ENCODE results near the gene ITGA6.
"Not testable (repeated sequence)": the region's sequence is repeated elsewhere in the genome, so short reads cannot be mapped to it uniquely, and the experiment has no call there.

The ITGA6 gene

GRCh38 chr2:172513935-172514586, 86.7 kb downstream of the ITGA6 start:
- DNase-seq (ENCODE audit: low read depth, low spot score): no peak

- DNase-seq (ENCODE audit: low read depth, low spot score): no peak
These were observed 88.9 kb downstream of the ITGA6 start for GRCh38 chr2:172516299-172516698.

DNA sequence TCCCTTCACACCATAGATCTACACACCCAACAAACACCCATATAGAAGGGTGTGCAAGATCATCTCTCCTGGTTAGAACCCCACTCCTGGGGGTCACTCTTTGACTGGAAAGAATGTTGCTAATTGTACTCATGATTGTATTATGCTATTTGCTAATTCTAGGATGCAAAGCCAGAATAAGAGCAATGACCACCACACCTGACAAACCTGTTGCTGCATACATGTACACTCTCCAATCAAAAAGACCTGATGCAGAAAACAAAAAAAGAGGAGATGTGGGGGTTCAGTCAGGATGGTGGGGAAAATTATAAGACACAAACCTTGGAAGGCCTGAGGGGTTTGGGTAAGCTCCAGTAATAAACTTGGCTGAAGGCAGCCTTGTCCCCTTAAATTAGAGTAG, 91.6 kb downstream of the ITGA6 start:
- no peak for DNase-seq (ENCODE audit: low read depth, low spot score)

- peak; percentile 43 for DNase-seq (ENCODE audit: low read depth, low spot score)
These were observed 98.2 kb downstream of the ITGA6 start for GRCh38 chr2:172525601-172526000.

DNA sequence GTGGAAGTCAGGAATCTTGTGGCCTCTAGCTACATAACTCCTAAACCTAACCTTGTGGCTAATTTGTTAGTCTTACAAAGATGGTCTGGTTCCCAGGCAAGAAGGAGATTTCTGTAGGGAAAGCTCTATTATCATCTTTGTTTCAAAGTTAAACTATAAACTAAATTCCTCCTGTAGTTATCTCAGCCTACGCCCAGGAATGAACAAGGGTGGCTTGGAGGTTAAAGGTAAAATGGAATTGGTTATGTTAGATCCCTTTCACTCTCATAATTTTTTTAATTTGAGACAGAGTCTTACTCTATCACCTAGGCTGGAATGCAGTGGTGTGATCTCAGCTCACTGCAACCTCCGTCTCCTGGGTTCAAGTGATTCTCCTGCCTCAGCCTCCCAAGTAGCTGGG, 103.9 kb downstream of the ITGA6 start:
- no peak for DNase-seq (ENCODE audit: low read depth, low spot score)

GRCh38 chr2:172532461-172532860, 105.1 kb downstream of the ITGA6 start:
- DNase-seq (ENCODE audit: low read depth, low spot score): not testable (repeated sequence)

DNA sequence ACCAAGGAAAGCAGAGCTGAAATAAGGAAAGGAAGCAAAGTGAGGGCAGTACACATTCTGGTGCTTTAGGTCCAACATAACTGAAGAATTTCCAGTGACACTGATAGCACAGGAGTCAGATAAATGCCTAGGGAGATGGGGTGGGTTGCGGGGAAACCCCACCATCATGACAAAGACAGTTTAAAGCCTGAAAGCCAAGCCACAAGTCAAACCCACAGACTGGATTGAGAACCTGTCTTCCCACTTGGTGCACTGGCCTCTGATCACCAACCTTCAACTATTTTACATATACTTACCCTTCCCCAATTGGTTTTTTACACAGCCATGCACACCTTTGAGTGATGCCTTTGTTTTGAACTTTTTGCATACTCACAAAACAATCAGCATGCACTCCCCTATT, 106.3 kb downstream of the ITGA6 start:
- DNase-seq (ENCODE audit: low read depth, low spot score): no peak

DNA sequence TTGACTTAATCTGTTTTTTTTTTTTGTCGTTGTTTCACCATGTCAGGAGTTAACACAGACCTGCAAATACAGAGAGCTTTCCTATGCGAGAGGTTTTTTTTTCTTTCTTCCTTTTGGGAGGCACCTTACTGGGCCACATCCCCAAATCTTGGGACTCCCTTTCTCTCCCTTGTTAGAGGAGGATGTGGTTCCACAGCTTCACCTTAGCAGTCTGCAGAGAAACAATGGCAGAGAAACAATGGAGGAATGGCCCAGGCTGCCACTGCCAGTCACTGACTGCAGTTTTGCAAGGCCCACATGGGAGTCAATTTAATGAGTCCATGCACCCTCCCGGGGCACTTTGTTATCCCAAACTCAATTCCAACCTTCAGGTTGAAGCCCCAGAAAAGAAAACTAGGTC, 107.7 kb downstream of the ITGA6 start:
- no peak for DNase-seq (ENCODE audit: low read depth, low spot score)

DNA sequence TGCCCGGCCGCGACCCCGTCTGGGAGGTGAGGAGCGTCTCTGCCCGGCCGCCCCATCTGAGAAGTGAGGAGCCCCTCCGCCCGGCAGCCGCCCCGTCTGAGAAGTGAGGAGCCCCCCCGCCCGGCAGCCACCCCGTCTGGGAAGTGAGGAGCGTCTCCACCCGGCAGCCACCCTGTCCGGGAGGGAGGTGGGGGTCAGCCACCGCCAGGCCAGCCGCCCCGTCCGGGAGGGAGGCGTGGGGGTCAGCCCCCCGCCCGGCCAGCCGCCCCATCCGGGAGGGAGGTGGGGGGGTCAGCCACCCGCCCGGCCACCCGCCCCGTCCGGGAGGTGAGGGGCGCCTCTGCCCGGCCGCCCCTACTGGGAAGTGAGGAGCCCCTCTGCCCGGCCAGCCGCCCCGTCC, 110.5 kb downstream of the ITGA6 start:
- not testable (repeated sequence) for DNase-seq (ENCODE audit: low read depth, low spot score)

DNA sequence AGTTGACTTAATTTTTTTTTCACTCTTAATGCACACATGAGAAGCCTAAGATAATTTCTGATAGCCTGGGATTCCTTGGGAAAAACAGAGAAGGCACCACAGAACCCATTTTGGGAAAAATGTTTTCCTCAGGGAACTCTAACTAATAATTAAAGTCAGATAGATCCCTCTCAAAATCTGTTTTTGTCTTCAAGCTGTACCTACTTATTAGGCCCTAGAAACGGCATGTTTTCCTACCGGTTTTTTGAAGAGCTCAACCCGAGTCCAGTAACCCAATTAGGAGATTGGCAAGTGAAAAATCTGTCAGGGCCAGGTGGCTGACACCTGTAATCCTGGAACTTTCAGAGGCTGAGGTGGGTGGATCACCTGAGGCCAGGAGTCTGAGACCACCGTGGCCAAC, 112.4 kb downstream of the ITGA6 start:
- DNase-seq (ENCODE audit: low read depth, low spot score): no peak

DNA sequence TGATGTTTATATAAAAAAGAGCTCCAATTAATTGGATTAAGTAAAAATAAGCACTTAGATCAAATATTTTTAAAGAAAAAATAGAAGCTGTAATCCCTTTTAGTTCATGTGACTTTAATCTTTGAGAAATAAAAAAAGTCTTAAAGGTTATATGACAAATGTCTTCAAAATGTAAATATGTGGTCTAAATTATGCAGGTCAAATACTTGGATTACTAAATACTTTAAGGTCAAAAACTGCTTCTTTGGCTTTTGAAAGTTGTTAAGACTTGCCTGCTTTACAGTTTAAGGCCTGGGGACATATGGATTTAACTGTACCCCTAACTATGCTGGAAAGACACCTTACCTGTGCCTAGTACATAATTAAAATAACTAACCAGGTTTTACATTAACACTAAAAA, 113.0 kb downstream of the ITGA6 start:
- DNase-seq (ENCODE audit: low read depth, low spot score): no peak

DNA sequence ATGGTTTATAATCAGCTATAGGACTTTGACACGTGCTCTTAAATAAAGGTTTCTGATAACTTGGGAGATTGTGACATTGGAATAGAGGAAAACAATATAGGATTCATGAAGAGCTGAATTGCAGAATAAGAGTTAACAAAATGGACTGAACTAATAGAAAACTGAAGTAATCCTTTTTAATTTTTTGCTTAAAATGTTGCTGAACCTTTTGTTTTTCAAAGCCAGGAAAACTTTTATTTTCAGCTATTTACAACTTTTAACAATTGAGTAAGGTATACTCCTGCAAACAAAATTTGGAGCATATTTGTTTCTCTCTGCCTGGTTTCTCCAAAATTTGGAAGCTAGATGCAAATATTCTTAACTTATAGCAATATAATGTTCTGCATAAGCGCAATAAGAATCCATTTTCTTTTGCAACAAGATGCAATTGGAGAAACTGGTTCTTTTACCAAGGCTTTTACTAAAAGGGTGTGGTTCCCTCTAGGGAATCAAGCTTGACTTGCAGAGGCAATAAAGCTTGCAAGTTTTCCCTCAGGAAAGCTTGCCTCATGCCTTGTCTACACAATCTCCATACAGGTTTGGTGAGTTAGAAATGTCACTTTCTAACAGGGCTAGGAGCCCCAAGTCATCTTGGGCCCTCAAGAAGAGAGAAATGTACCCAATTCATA, 118.2 kb downstream of the ITGA6 start:
- no peak for DNase-seq (ENCODE audit: low read depth, low spot score)

GRCh38 chr2:172549131-172549530, 121.7 kb downstream of the ITGA6 start:
- no peak for DNase-seq (ENCODE audit: low read depth, low spot score)

DNA sequence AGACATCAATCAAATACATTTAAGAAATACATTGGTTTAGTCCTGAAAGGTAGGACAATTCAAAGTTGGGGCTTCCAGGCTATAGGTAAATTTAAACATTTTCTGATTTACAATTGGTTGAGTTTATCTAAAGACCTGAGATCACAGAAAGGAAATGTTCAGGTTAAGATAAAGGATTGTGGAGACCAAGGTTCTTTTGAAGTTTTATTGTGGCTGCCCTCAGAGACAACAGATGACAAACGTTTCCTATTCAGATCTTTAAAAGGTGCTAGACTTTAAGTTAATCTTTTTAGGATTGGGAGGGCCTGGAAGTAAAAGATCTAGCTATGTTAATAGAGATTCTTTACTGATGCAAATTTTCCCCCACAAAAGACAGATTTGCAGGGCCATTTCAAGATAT, 122.4 kb downstream of the ITGA6 start:
- not testable (repeated sequence) for DNase-seq (ENCODE audit: low read depth, low spot score)

- DNase-seq (ENCODE audit: low read depth, low spot score): no peak
These were observed 123.0 kb downstream of the ITGA6 start for GRCh38 chr2:172550419-172550818.

DNA sequence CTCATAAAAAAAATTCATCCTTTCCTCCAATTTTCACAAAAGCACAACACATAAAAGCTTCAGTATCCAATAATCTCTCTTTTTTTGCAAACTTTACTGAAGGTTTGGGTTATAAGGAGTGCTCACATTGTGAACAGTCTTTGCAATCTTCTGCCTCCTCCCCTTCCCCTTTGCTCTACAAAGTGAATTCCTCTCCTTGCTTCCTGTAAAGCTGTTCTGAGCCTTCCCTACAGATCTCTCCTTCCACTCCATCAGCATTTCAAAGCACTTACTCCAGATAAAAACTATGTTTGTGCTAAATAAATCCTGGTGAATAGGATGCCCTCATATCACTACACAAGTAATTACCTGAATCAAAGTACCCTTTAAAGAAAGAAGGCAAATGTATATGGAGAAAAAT, 123.9 kb downstream of the ITGA6 start:
- DNase-seq (ENCODE audit: low read depth, low spot score): no peak

DNA sequence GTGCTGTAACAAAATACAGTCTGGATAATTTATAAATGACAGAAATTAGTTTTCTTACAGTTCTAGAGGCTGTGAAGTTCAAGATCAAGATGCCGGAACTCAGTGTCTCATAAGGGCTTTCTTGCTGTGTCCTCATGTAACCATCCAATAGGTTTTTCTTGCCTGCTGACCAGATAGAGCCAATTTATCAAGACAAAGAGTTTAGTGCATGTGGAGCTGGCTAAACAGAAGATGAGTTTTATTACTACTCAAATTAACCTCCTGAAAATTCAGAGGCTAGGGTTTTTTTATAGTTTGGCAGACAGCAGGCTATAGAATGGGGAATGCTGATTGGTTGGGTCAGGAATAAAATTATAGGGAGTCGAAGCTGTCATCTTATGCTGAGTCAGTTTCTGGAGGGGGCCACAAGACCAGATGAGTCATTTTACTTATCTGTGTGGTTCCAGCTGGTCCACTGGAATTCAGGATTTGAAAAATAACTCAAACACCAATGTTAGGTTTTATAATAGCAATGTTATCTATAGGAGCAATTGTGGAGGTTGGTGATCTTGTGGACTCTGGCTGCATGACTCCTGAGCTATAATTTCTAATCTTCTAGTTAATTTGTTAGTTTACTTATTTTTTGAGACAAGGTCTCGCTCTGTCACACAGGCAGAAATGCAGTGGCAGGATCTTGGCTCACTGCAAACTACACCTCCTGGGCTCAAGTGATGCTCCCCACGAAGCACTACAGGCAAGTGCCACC, 125.3 kb downstream of the ITGA6 start:
- DNase-seq (ENCODE audit: low read depth, low spot score): no peak

DNA sequence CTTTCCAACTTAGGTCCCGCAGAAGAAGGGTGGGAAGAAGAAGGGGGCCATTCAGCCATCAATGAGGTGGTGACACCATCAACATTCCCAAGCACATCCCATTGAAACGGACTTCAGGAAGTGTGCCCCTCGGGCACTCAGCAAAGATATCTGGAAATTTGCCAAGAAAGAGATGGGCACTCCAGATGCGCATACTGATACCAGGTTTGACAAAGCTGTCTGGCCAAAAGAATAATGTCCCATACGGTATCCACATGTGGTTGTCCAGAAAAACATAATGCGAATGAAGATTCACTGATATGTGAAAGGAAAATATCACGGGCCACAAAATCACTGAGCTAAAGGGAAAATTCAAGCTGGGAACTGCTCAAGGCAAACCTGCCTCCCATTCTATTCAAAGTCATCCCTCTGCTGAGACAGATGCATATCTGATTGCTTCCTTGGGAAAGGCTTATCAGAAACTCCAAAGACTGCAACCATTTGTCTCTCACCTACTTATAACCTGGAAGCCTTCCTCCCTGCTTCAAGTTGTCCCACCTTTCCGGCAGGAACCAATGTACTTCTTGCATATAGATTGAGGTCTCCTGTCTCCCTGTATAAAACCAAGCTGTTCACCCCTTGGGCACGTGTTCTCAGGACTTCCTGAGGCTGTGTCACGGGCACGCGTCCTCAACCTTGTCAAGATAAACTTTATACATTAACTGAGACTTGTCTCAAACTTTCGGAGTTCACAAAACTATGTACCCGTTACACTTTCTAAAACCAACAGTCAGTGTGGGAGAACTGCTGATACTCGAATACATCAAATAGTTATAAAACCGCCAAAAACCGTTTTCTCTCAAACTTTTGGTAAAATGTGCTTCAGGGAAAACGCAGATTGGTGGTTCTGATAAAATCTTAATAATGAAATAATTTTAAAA, 127.2 kb downstream of the ITGA6 start:
- DNase-seq (ENCODE audit: low read depth, low spot score): peak; percentile 47

DNA sequence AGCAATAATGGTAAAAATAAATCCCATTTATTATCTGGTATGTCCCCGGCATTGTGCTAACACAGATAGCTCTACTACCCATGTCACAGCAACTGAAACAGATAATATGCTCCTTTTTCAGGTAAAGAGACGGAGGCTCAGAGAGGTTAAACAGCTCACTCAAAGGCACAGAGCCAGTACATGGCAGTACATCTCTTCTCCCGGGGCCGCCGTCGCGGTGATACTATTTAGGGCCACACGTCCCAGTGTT, 127.8 kb downstream of the ITGA6 start:
- DNase-seq (ENCODE audit: low read depth, low spot score): no peak
